ENCODE data around the gene RTKN. TPM values are rescaled to one million over a fixed set of nuclear protein-coding genes. Genes with fewer than 3 reads are reported as not detected.
"Not testable (repeated sequence)": the region's sequence is repeated elsewhere in the genome, so short reads cannot be mapped to it uniquely, and the experiment has no call there.

RTKN gene
- total RNA-seq, 1 experiment from 2014 or later, result 15.1 TPM

GRCh38 chr2:74461187-74462053 is 19.7 kb upstream of the RTKN start:
- no peak for DNase-seq (ENCODE audit: low read depth)

DNA sequence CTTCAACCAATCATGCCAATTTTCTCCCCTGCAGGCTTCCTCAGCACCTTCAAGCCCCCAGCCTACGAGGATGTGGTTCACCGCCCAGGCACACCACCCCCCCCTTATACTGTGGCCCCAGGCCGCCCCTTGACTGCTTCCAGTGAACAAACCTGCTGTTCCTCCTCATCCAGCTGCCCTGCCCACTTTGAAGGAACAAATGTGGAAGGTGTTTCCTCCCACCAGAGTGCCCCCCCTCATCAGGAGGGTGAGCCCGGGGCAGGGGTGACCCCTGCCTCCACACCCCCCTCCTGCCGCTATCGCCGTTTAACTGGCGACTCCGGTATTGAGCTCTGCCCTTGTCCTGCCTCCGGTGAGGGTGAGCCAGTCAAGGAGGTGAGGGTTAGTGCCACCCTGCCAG is 18.4 kb upstream of the RTKN start:
- not testable (repeated sequence) for DNase-seq (ENCODE audit: low read depth)

DNA sequence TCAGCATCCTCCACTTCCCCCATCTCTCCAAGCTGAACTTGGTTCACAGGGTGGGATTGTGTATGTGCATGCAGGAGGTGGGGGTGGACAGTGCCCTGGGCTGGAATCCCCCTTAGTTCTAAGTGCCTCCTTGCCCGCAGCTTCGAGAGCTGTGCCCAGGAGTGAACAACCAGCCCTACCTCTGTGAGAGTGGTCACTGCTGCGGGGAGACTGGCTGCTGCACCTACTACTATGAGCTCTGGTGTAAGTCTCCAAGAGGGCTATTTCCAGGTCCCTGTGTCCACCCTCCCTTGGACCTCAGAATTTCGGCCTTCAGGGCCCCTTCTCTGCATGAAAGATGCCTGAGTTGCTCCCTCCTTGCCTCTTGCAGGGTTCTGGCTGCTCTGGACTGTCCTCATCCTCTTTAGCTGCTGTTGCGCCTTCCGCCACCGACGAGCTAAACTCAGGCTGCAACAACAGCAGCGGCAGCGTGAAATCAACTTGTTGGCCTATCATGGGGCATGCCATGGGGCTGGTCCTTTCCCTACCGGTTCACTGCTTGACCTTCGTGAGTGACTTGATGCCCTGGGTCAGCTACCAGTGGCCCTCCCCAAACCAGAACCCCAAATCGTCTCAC is 17.9 kb upstream of the RTKN start:
- not testable (repeated sequence) for DNase-seq (ENCODE audit: low read depth)

GRCh38 chr2:74458938-74459363 is 17.2 kb upstream of the RTKN start:
- no peak for DNase-seq (ENCODE audit: low read depth)

GRCh38 chr2:74458132-74458937 is 16.6 kb upstream of the RTKN start, which contains the start of gene WBP1:
Gene WBP1, plus strand, starts transcription at chr2:74458438. Its CDS starts 165 bp downstream, at chr2:74458603.
- peak; percentile 100 for DNase-seq (ENCODE audit: low read depth)

GRCh38 chr2:74457549-74458131 is 15.9 kb upstream of the RTKN start:
- no peak for DNase-seq (ENCODE audit: low read depth)

DNA sequence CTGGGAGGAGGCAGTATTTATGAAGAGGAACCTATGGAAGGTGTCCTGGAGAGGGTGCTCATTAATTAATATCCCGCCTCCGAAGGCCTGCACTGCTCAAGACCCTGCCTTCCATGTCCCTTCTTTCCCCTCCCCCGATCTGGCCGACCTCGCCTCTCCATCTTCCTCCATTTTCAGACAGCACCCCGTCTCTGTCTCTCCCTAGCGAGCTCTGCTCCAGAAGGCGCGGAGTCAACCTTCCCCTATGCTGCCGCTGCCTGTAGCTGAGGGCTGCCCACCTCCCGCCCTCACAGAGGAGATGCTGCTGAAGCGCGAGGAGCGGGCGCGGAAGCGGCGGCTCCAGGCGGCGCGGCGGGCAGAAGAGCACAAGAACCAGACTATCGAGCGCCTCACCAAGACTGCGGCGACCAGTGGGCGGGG is 15.4 kb upstream of the RTKN start:
- DNase-seq (ENCODE audit: low read depth), result peak; percentile 59

DNA sequence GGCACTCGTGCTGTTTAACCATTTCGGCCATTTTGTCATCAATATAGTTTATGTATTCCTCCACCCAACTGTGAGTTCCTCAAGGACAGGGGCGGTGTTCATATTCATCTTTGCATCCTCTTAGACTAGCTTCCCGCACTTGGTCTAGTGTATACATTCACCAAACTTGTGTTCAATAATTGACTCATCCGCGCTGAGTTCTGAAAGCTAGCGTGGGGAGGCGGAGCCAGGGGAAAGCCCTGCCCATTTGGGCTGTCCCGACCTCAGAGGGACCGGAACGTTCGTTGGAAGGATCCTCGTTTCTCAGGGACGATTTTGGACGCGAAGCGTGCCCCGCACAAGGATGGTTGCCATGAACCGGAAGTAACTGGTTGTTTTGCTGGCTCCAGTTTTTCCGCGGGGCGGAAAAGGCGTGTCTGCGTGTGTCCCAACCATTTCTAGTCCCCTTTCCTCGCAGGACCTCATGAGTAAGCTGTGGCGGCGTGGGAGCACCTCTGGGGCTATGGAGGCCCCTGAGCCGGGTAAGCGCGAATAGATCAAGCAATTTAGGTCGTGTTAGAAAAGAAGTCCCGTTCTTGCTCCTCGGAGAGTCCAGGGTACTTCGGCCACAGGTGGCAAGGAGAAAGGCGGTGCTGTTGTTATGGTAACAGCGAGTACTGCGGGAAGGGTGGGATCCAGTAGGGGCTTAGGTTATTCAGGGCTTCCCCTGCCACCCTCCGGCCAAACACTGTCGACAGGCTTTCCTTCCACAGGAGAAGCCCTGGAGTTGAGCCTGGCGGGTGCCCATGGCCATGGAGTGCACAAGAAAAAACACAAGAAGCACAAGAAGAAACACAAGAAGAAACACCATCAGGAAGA is 13.1 kb upstream of the RTKN start, which contains the start of gene INO80B:
Gene INO80B, plus strand, starts transcription at position 434 of the 858 bp plus-strand sequence. Its CDS starts 30 bp downstream, at position 464.
- peak; percentile 98 for DNase-seq (ENCODE audit: low read depth)

DNA sequence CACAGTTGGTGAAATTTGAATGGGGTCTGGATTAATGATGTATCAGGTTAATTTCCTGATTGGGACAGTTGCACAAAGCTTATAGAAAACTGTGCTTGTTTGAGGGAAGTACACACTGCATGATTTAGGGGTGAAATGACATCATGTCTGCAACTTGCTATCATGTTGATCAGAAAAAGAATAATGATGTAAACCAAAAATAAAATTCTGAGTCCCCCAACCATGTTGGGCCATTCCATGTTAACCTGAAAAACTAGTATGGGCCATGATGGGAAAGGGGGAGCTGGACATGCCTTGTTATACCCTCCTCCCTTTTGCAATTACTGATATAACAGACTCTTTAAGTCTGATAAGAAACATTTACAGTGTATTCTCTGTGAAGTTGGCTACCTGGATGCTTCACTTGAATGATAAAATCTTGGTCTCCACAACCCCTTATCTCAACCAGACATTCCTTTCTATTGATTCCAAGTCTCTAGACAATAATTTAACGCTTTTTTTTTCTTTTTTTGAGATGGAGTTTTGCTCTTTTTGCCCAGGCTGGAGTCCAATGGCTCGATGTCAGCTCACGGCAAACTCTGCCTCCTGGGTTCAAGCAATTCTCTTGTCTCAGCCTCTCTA is 8.9 kb upstream of the RTKN start:
- DNase-seq (ENCODE audit: low read depth), result no peak

GRCh38 chr2:74448771-74449170 is 7.0 kb upstream of the RTKN start:
- DNase-seq (ENCODE audit: low read depth), result no peak

- DNase-seq (ENCODE audit: low read depth), result no peak
Measured at GRCh38 chr2:74447230-74447999, 5.7 kb upstream of the RTKN start.

- no peak for DNase-seq (ENCODE audit: low read depth)
Measured at GRCh38 chr2:74444498-74445318, 3.0 kb upstream of the RTKN start.

- DNase-seq (ENCODE audit: low read depth), result not testable (repeated sequence)
Measured at GRCh38 chr2:74442483-74443297, 953 bp upstream of the RTKN start.

- no peak for DNase-seq (ENCODE audit: low read depth)
Measured at GRCh38 chr2:74441170-74441689, 507 bp downstream of the RTKN start.

- DNase-seq (ENCODE audit: low read depth), result peak; percentile 87
Measured at GRCh38 chr2:74440378-74441169, 1.2 kb downstream of the RTKN start.

DNA sequence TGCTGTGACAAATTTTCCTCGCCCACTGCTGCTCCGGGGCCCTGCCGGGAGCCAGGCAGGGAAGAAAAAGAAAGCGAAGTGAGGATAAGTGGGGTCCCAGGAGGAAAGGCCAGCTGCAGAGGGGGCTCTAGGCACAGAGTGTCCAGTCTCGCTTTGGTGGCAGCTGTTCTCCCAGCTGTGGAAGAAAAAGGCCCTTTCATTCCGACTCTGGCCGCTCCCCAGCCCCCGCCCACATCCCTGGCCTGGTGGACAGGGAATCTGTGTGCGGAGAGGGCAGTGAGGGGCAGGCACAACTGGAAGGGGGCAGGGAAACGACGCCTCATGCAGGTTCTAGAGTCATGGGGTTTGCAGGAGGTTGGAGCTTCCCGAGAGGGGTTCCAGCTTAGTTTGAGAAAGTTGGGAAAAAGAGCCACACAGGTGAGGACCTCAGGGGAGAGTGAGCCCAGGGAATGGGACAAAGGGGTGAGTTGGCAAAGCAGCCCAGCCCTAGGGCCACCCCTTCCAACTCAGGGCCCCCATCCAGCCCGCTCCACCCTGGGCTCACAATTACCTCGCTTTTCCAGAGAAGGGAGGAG is 1.8 kb downstream of the RTKN start:
- DNase-seq (ENCODE audit: low read depth), result peak; percentile 76

All from RPMI7951 (cell line).